Fibroblast of lung (primary cell): ENCODE results near the gene FMN1.

Experiments
- CTCF ChIP-seq, 2 donors: IDR thresholded peaks in 1 of 2; conservative IDR thresholded peaks in 1 of 2; 1 replicate in 1 of 2; 2 replicates in 1 of 2; pipeline ENCODE4 v1.5.1; 2011 to 2012; ENCODE audit warnings: low read length in 2 of 2, control low read depth in 1 of 2, inconsistent platforms in 1 of 2, low read depth in 1 of 2, mild to moderate bottlenecking in 1 of 2
- EZH2 ChIP-seq: IDR thresholded peaks from 2 replicates; pipeline ENCODE4 v1.5.1; 2012; ENCODE audit warnings: low read length, control low read depth, mild to moderate bottlenecking; ENCODE audit errors: missing control alignments

GRCh38 chr15:33074942-33075341, 119.6 kb downstream of the FMN1 start:
- TF ChIP-seq CTCF (conservative IDR thresholded peaks at IDR 0.05 in 1 of 2, IDR thresholded peaks at IDR 0.05 in 1 of 2; ENCODE audit: low read depth in 1 of 2, low read length in 2 of 2) (no peak), EZH2 (no peak)
